Measurements from ENCODE around the gene POLD3. TPM values are rescaled to one million over a fixed set of nuclear protein-coding genes. Genes with fewer than 3 reads are reported as not detected.

POLD3 gene
- total RNA-seq, 1 experiment from 2014 or later, result 24.5 TPM

GRCh38 chr11:74687237-74688023, 95.0 kb downstream of the POLD3 start:
- DNase-seq (ENCODE audit: low read depth), result no peak

GRCh38 chr11:74689666-74690065, 97.3 kb downstream of the POLD3 start:
- DNase-seq (ENCODE audit: low read depth), result peak; percentile 78

- DNase-seq (ENCODE audit: low read depth), result peak; percentile 37
Observed at GRCh38 chr11:74691755-74692154, 99.4 kb downstream of the POLD3 start.

Other genes starting within 250 kb of the POLD3 start
- gene PGM2L1, start 194.1 kb upstream of the POLD3 start, total RNA-seq (2014; rRNA removed), result 22.6 and 27.0 TPM in 2 replicates
- 0.23 and 0.51 TPM in 2 replicates for gene KCNE3, start 125.0 kb upstream of the POLD3 start, total RNA-seq (2014; rRNA removed)
- 1.2 and 4.8 TPM in 2 replicates for gene LIPT2, start 98.9 kb upstream of the POLD3 start, total RNA-seq (2014; rRNA removed)
- gene CHRDL2, start 138.8 kb downstream of the POLD3 start, total RNA-seq (2014; rRNA removed), result not detected in 2 replicates
- 11.8 and 14.9 TPM in 2 replicates for gene RNF169, start 156.3 kb downstream of the POLD3 start, total RNA-seq (2014; rRNA removed)